HL-60 (cell line): ENCODE measurements around the gene FAM118A.

Source experiments
- POLR2AphosphoS5 ChIP-seq: IDR thresholded peaks from 2 replicates; pipeline ENCODE4 v1.6.1; 2012; ENCODE audit warnings: low read depth
- REST ChIP-seq: IDR thresholded peaks from 2 replicates; pipeline ENCODE4 v1.6.1; 2012; ENCODE audit warnings: low read depth; ENCODE audit not compliant: insufficient replicate concordance
- TF ChIP-seq, protein P1 (sequence below): IDR thresholded peaks from one replicate; pipeline ENCODE4 v1.5.1; 2011; ENCODE audit warnings: low read length, control low read depth, inconsistent platforms; ENCODE audit not compliant: insufficient read depth

DNA sequence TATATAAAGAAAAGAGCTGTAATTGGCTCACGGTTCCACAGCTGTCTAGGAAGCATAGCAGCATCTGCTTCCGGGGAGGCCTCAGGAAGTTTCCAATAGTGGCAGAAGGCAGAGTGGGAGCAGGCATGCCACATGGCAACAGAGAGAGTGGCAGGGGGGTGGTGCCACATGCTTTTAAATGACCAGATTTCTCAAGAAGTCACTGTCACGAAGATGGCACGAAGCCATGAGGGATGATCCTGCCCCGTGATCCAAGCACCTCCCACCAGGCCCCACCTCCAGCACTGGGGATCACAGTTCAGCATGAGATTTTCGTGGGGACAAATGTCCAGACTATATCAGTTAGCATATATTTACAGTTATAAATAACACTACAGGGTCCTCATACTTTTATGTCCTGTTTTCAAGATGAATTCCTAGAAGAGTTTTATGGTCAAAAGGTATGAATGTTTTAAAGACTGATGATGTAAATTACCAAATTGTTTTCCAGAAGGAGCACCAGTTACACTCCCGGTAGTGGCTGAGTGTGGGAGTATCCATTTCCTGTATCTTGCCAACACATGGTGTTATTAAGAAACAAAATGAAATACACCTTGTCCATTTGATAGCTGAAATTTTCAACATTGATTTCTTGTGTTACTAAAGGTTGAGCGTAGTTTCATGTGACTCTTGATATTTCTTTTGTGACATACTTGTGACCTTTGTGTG, 19.2 kb downstream of the FAM118A start:
- TF ChIP-seq, protein P1, sequence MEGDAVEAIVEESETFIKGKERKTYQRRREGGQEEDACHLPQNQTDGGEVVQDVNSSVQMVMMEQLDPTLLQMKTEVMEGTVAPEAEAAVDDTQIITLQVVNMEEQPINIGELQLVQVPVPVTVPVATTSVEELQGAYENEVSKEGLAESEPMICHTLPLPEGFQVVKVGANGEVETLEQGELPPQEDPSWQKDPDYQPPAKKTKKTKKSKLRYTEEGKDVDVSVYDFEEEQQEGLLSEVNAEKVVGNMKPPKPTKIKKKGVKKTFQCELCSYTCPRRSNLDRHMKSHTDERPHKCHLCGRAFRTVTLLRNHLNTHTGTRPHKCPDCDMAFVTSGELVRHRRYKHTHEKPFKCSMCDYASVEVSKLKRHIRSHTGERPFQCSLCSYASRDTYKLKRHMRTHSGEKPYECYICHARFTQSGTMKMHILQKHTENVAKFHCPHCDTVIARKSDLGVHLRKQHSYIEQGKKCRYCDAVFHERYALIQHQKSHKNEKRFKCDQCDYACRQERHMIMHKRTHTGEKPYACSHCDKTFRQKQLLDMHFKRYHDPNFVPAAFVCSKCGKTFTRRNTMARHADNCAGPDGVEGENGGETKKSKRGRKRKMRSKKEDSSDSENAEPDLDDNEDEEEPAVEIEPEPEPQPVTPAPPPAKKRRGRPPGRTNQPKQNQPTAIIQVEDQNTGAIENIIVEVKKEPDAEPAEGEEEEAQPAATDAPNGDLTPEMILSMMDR, result no peak
- TF ChIP-seq REST (no peak), POLR2AphosphoS5 (no peak)
